HG03460 (cell line): ENCODE data around the gene WDR11.
"Not testable (repeated sequence)": the region's sequence is repeated elsewhere in the genome, so short reads cannot be mapped to it uniquely, and the experiment has no call there.

Experiments
- ATAC-seq: cut with Tn5 transposase; IDR thresholded peaks from one replicate; pipeline ENCODE4 v1.9.1; 2021; ENCODE audit not compliant: unreplicated experiment

Gene WDR11

GRCh38 chr10:120854388-120854787 lies 3.2 kb downstream of the WDR11 start:
- no peak for ATAC-seq

GRCh38 chr10:120861178-120861855 lies 10.2 kb downstream of the WDR11 start:
- no peak for ATAC-seq

GRCh38 chr10:120873741-120874140 lies 22.6 kb downstream of the WDR11 start:
- no peak for ATAC-seq

GRCh38 chr10:120883071-120883470 lies 31.9 kb downstream of the WDR11 start:
- ATAC-seq, result no peak

DNA sequence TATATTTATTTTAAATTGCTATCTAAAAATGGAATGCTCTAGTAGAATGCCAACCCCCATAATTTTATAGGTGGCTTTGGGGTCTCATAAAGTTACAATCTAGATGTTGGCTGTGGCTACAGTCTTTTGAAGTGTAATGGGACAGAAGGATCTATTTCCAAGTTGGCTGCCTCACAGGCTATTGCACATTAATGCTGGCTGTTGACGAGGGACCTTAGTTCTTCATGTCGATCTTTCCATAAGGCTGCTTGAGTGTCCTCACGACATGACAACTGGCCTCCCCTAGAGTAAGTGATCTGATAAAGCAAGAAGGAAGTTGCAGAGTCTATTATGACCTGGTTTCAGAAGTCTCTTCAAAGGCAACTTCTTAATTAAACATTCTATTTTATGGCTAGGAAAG lies 36.3 kb downstream of the WDR11 start:
- no peak for ATAC-seq

DNA sequence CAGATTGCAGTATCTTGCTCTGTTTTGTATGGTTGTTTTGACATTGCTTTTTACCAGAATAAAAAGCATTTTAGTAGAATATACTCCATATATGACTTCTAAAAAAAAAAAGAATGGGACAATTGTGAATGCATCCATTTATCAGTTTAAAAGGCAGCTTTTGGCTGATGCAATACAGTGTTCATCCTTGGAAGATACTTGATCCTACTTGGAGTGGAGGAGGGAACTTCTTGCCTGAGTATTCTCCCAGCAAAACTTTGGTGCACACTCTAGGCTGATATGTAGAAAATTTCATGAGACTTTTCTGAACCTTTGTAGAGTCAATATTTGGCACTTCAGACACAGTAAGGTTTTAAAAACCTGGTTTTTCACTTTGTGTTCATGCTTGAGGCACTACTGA lies 40.2 kb downstream of the WDR11 start:
- ATAC-seq, result no peak

DNA sequence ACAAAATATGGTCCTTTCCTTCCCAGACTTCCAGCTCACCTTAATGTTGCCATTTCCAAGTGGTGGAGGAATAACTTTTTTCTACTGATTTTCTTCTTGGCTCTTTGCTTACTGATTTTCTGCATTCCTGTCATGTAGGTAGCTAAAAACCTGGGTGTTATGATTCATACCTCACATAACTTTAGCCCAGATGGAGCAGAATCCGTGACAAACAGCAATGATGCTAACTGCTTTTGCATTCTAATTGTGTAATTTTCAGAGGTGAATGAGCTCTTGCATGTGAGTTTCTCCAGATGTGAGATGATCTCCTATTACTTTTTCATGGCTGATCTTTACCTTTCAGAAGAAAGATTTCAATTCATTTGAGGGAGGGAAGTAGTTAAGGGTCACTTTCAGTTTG lies 43.4 kb downstream of the WDR11 start:
- no peak for ATAC-seq

DNA sequence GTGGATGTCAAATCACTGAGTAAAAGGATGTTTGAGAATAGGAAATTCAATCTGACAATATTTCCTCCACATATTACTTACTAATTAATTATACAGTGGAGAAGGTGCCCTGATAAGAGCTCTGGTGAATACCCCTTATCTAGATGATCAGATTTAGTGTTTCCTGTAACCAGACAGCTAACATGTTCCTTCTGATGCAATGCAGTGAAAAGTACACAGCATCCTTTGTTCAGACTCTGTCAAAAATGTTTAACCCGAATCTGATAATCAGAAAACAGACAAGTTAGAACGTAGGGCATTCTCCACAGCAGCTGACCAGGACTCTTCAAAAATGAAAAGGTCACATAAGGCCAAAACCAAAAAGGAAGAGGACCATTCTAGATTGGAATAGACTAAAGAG lies 46.2 kb downstream of the WDR11 start:
- ATAC-seq, result no peak

- ATAC-seq, result no peak
Observed at GRCh38 chr10:120905268-120905667, 54.1 kb downstream of the WDR11 start.

GRCh38 chr10:120917521-120918250 lies 66.5 kb downstream of the WDR11 start:
- no peak for ATAC-seq

DNA sequence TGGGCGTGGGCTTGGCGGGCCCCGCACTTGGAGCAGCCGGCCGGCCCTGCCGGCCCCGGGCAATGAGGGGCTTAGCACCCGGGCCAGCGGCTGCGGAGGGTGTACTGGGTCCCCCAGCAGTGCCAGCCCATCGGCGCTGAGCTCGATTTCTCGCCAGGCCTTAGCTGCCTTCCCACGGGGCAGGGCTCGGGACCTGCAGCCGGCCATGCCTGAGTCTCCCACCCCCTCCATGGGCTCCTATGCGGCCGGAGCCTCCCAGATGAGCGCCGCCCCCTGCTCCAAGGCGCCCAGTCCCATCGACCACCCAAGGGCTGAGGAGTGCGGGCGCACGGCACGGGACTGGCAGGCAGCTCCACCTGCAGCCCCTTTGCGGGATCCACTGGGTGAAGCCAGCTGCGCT lies 72.7 kb downstream of the WDR11 start:
- ATAC-seq, result not testable (repeated sequence)

DNA sequence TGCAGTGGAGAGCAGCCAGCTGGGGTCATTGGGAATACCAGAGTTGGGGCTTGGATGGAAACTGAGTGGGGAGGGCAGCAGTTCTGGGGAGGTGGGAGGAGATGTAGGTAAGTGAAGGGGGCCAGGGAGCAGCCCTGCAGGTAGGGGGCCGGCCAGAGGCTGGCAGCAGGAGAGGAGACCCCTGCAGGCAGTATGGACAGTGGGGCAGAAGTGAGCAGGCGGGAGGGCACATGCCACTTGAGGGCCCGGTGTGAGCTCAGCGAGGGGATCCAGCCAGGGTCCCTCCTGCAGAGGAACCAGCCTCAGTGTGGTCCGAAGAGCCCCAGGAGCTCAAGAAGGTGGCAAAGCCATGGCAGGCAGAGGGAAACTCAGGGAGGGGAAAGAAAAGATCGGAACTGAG lies 75.4 kb downstream of the WDR11 start:
- ATAC-seq, result no peak

GRCh38 chr10:120927352-120927751 lies 76.2 kb downstream of the WDR11 start:
- ATAC-seq, result no peak

- ATAC-seq, result no peak
Observed at GRCh38 chr10:120929166-120929565, 78.0 kb downstream of the WDR11 start.

- ATAC-seq, result no peak
Observed at GRCh38 chr10:120931423-120931822, 80.3 kb downstream of the WDR11 start.

- no peak for ATAC-seq
Observed at GRCh38 chr10:120931999-120932398, 80.8 kb downstream of the WDR11 start.

- no peak for ATAC-seq
Observed at GRCh38 chr10:120938822-120939221, 87.7 kb downstream of the WDR11 start.

- no peak for ATAC-seq
Observed at GRCh38 chr10:120940299-120940900, 89.2 kb downstream of the WDR11 start.

GRCh38 chr10:120941501-120941900 lies 90.3 kb downstream of the WDR11 start:
- ATAC-seq, result no peak

- ATAC-seq, result peak; percentile 95
Observed at GRCh38 chr10:120942806-120943413, 91.7 kb downstream of the WDR11 start.

DNA sequence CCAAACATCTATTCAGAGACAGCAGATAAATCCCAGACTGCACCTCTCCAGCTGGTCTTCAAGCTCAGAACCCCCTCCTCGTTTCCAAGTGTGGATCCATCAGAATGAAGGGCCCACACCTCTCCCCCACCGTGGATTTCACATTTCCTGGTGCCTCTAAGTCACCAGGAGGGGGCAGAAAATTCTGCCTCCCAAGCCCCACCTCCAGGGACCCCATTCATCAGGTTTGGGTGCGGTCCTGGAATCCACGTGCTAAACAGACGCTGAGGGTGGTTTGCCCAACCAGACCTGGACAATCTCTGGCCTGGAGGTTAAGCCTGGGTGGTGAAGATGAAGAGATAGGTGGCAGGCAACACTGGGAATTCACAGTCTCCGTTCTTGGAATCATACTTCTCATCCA lies 92.4 kb downstream of the WDR11 start:
- ATAC-seq, result no peak

DNA sequence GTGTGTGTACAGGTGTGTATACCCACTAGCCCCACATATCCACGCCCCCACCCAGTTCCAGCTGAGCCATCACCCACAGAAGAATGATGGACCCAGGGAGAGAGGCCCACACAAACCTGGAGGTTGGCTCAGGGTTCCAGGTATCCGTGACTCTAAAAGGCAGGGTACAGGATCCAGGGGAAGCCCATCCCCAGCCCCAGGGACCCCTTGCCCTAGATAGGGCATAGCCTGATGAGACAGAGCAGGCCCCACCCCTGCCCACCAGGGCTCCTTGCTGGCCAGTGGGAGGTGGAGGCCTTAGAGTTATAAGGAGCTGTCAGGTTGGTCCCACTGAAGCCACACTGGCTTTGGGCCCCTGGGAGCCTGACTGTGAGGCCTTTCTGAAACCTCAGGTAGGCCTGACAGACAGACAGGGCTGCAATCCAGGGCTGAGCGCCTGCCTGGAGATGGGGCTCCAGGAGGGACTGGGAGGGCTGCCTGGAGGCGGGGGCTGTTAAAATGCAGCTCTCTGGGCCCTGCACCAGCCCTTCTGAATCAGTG lies 93.5 kb downstream of the WDR11 start:
- ATAC-seq, result no peak
